HCT116 (cell line): ENCODE measurements around the gene ARL13B. TPM values are rescaled to one million over a fixed set of nuclear protein-coding genes. Genes with fewer than 3 reads are reported as not detected.

Experiments
- ATAC-seq: fragments of 200-7000 bp; cut with Tn5 transposase; 2 replicates; pipeline ENCODE4 v1.9.1; 2020; ENCODE audit warnings: mild to moderate bottlenecking, moderate library complexity
- BruUV-seq: library from RNA; stranded (reverse); fragments of 400-500 nt; replicated peaks from 2 replicates; lab custom pipeline; 2021; lab: Mats Ljungman, UMichigan
- CTCF ChIA-PET: fragments of 300-600 bp; sonication (Branson Sonifier 250); formaldehyde crosslinking; loops from one replicate; lab custom pipeline; 2021; ENCODE audit warnings: antibody characterized with exemption; lab: Charles Lee
- POLR2A ChIA-PET: fragments of 300-600, 350-600 bp; sonication (Branson Sonifier 250); formaldehyde crosslinking; loops from one replicate; lab custom pipeline; 2021; ENCODE audit warnings: antibody characterized with exemption; lab: Charles Lee
- RAD21 ChIA-PET, 2 experiments: fragments of 300-600 bp; sonication (Branson Sonifier 250); formaldehyde crosslinking; loops; one replicate each; lab custom pipeline; 2023; ENCODE audit warnings: low total read pairs in 2 of 2; ENCODE audit not compliant: uncharacterized antibody in 2 of 2, unreplicated experiment in 2 of 2, low non-redundant PET in 1 of 2; lab: Charles Lee
- DNase-seq: peaks from one replicate; pipeline ENCODE4 v3.0.0-alpha.2; 2010; ENCODE audit warnings: low read depth, low spot score
- H2AFZ ChIP-seq: fragments of 200-600 bp; shearing (Covaris generic), sonication (generic); 2 replicates; pipeline ENCODE4 v1.6.1; 2017; ENCODE audit warnings: low read depth, mixed run types, mixed read lengths, antibody characterized with exemption, low read length; ENCODE audit not compliant: poor library complexity, severe bottlenecking
- H3K27ac ChIP-seq: 2 replicates; pipeline ENCODE4 v1.5.1; 2012; ENCODE audit warnings: low read depth, low read length
- H3K27me3 ChIP-seq: fragments of 200-600 bp; sonication (generic); 2 replicates; pipeline ENCODE4 v1.6.1; 2016; ENCODE audit warnings: mixed run types, low read length, mixed read lengths; ENCODE audit not compliant: insufficient read depth
- H3K36me3 ChIP-seq, 2 experiments: fragments of 200-500 bp in 1 of 2; fragments of 200-600 bp in 1 of 2; sonication (Bioruptor generic) in 1 of 2; sonication (generic) in 1 of 2; 2 replicates each; pipeline versions ENCODE4 v1.5.1 to v1.6.1; 2014 to 2016; ENCODE audit warnings: low read length in 2 of 2, inconsistent platforms in 1 of 2, mixed read lengths in 1 of 2, mixed run types in 1 of 2; ENCODE audit not compliant: insufficient read depth in 2 of 2, control insufficient read depth in 1 of 2
- H3K4me1 ChIP-seq, 2 experiments: fragments of 200-600 bp in 1 of 2; sonication (generic) in 1 of 2; 2 replicates each; pipeline versions ENCODE4 v1.5.1 to v1.6.1; 2012 to 2017; ENCODE audit warnings: low read length in 2 of 2, inconsistent platforms in 1 of 2, mild to moderate bottlenecking in 1 of 2, mixed read lengths in 1 of 2, mixed run types in 1 of 2, moderate library complexity in 1 of 2; ENCODE audit not compliant: insufficient read depth in 2 of 2, control insufficient read depth in 1 of 2
- H3K4me2 ChIP-seq: fragments of 200-600 bp; sonication (generic); 2 replicates; pipeline ENCODE4 v1.6.1; 2017; ENCODE audit warnings: mixed run types, low read length, mixed read lengths
- H3K4me3 ChIP-seq, 2 experiments: fragments of 200-600 bp in 1 of 2; sonication (generic) in 1 of 2; replicated peaks in 1 of 2; 2 replicates each; pipeline ENCODE4 v1.5.1; 2011 to 2016; ENCODE audit warnings: low read length in 2 of 2, control low read depth in 1 of 2, low read depth in 1 of 2, mild to moderate bottlenecking in 1 of 2, mixed read lengths in 1 of 2, mixed run types in 1 of 2
- H3K79me2 ChIP-seq: fragments of 200-600 bp; sonication (generic); 2 replicates; pipeline ENCODE4 v1.6.1; 2017; ENCODE audit warnings: mild to moderate bottlenecking, mixed run types, low read length, moderate library complexity, mixed read lengths; ENCODE audit not compliant: insufficient read depth
- H3K9ac ChIP-seq: fragments of 200-600 bp; sonication (generic); 2 replicates; pipeline ENCODE4 v1.6.1; 2016; ENCODE audit warnings: low read length, mixed read lengths
- H3K9me2 ChIP-seq: fragments of 200-600 bp; sonication (generic), shearing (Covaris generic); 2 replicates; pipeline ENCODE4 v1.6.1; 2017; ENCODE audit warnings: mixed run types, mild to moderate bottlenecking, moderate library complexity; ENCODE audit not compliant: insufficient read depth
- H3K9me3 ChIP-seq, 2 experiments: fragments of 200-500 bp in 1 of 2; fragments of 200-600 bp in 1 of 2; sonication (Bioruptor generic) in 1 of 2; sonication (generic) in 1 of 2; 2 replicates each; pipeline ENCODE4 v1.6.1; 2014 to 2017; ENCODE audit warnings: low read length in 2 of 2, mixed read lengths in 2 of 2, inconsistent platforms in 1 of 2, low read depth in 1 of 2, mild to moderate bottlenecking in 1 of 2, mixed run types in 1 of 2, moderate library complexity in 1 of 2; ENCODE audit not compliant: control insufficient read depth in 1 of 2, insufficient read depth in 1 of 2
- H4K20me1 ChIP-seq: fragments of 200-600 bp; sonication (generic), shearing (Covaris generic); 2 replicates; pipeline ENCODE4 v1.6.1; 2017; ENCODE audit warnings: mixed run types, mild to moderate bottlenecking, moderate library complexity; ENCODE audit not compliant: insufficient read depth
- CBX3 ChIP-seq: IDR thresholded peaks from 2 replicates; pipeline ENCODE4 v1.6.1; 2012; ENCODE audit warnings: low read depth
- EGR1 ChIP-seq: IDR thresholded peaks from 2 replicates; pipeline ENCODE4 v1.6.1; 2012; ENCODE audit warnings: low read depth
- ELF1 ChIP-seq: IDR thresholded peaks from 2 replicates; pipeline ENCODE4 v1.6.1; 2012; ENCODE audit warnings: low read depth, borderline replicate concordance
- EZH2 ChIP-seq: fragments of 200-600 bp; sonication (generic); IDR thresholded peaks from 2 replicates; pipeline ENCODE4 v1.6.1; 2017; ENCODE audit warnings: antibody characterized with exemption, mixed run types
- FOSL1 ChIP-seq: IDR thresholded peaks from 2 replicates; pipeline ENCODE4 v1.6.1; 2012; ENCODE audit warnings: low read depth
- POLR2A ChIP-seq: IDR thresholded peaks from 2 replicates; pipeline ENCODE4 v1.7.0; 2011; ENCODE audit warnings: borderline replicate concordance; ENCODE audit not compliant: insufficient read depth, insufficient read length; ENCODE audit errors: extremely low read depth
- POLR2AphosphoS5 ChIP-seq: IDR thresholded peaks from 2 replicates; pipeline ENCODE4 v1.6.1; 2011; ENCODE audit warnings: mild to moderate bottlenecking, low read depth, low read length, moderate library complexity
- RAD21 ChIP-seq: IDR thresholded peaks from 2 replicates; pipeline ENCODE4 v1.6.1; 2012; ENCODE audit warnings: low read depth, mild to moderate bottlenecking
- ZFX ChIP-seq: fragments of 450-650 bp; IDR thresholded peaks from 2 replicates; pipeline ENCODE4 v1.6.1; 2017
- intact Hi-C: fragments of 100-400 bp; cut with micrococcal nuclease; formaldehyde crosslinking; loops from 2 replicates; pipeline ENCODE4 v1.10.0; 2022
- total RNA-seq: library from RNA; stranded (reverse); gene quantifications from one replicate; pipeline ENCODE4 v1.2.1, GENCODE V29; 2021; ENCODE audit not compliant: unreplicated experiment
- TF ChIP-seq, protein P1 (sequence below), 3 experiments: fragments of 200-600 bp in 1 of 3; sonication (generic) in 1 of 3; IDR thresholded peaks in 2 of 3; conservative IDR thresholded peaks in 1 of 3; 2 replicates each; pipeline ENCODE4 v1.5.1; 2012 to 2017; ENCODE audit warnings: low read depth in 2 of 3, low read length in 2 of 3, antibody characterized with exemption in 1 of 3, borderline replicate concordance in 1 of 3, control low read depth in 1 of 3, mild to moderate bottlenecking in 1 of 3, mixed read lengths in 1 of 3, mixed run types in 1 of 3, moderate library complexity in 1 of 3; ENCODE audit not compliant: insufficient read depth in 1 of 3
- TF ChIP-seq, protein P2 (sequence below): IDR thresholded peaks from 2 replicates; pipeline ENCODE4 v1.6.1; 2012
- TF ChIP-seq, protein P3 (sequence below): IDR thresholded peaks from 2 replicates; pipeline ENCODE4 v1.6.1; 2011; ENCODE audit warnings: mild to moderate bottlenecking, low read length, moderate library complexity; ENCODE audit not compliant: insufficient replicate concordance; ENCODE audit errors: extremely low read depth

The ARL13B gene
- total RNA-seq, 1 experiment from 2014 or later, result 8.2 TPM

DNA sequence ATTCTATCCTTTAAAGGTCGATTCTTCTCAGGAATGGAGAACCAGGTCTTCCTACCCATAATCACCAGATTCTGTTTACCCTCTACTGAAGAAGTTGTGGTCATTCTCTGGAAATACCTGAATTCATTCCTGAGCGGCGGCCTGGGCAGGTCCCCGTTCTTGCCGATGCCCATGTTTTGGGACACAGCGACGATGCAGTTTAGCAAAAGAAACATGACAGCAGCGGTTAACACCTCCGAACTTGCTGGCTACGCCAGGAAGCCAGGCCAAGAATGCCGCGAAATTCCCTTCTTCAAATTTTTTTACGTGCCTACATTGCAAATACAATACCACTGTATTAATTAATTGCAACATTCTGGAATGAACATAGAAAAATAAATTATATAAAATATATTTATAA is 81.3 kb downstream of the ARL13B start:
- Histone ChIP-seq H3K4me3 (no peak overlapping the region), H3K27me3 (no peaks in the 10 kb centered on the region), H3K4me2 (no peak overlapping the region), H3K27ac (no peak overlapping the region), H3K9me3 (no peaks in the 10 kb centered on the region), H3K79me2 (peaks cover 14% of the 10 kb centered on the region; the same call in 1 of the 2 replicates), H3K4me1 (peaks cover 6 to 15% of the 10 kb centered on the region in 2 experiments; a peak in 3 of 4 replicates), H3K9ac (no peak overlapping the region), H2AFZ (no peak overlapping the region), H3K9me2 (no peaks in the 10 kb centered on the region), H4K20me1 (no peaks in the 10 kb centered on the region), H3K36me3 (no peaks in the 10 kb centered on the region; a peak in 1 of 4 replicates)
- BruUV-seq, result no TSS peak
- intact Hi-C loops, result loop anchor here (10.0 kb wide), 1 partner anchor 216 kb away; no protein-coding TSS in a partner anchor
- ChIA-PET CTCF (no interaction called here), POLR2A (no interaction called here), RAD21 (no interaction called here)
- no peak for ATAC-seq
- TF ChIP-seq, protein P1, sequence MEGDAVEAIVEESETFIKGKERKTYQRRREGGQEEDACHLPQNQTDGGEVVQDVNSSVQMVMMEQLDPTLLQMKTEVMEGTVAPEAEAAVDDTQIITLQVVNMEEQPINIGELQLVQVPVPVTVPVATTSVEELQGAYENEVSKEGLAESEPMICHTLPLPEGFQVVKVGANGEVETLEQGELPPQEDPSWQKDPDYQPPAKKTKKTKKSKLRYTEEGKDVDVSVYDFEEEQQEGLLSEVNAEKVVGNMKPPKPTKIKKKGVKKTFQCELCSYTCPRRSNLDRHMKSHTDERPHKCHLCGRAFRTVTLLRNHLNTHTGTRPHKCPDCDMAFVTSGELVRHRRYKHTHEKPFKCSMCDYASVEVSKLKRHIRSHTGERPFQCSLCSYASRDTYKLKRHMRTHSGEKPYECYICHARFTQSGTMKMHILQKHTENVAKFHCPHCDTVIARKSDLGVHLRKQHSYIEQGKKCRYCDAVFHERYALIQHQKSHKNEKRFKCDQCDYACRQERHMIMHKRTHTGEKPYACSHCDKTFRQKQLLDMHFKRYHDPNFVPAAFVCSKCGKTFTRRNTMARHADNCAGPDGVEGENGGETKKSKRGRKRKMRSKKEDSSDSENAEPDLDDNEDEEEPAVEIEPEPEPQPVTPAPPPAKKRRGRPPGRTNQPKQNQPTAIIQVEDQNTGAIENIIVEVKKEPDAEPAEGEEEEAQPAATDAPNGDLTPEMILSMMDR (IDR thresholded peaks at IDR 0.05 in 2 of 3, conservative IDR thresholded peaks at IDR 0.05 in 1 of 3; ENCODE audit: borderline replicate concordance in 1 of 3, insufficient read depth in 1 of 3, low read depth in 2 of 3, low read length in 2 of 3), result no peak
- no peak for TF ChIP-seq ZFX
- no peak for TF ChIP-seq CBX3
- TF ChIP-seq FOSL1, result no peak
- TF ChIP-seq EZH2, result no peak
- TF ChIP-seq POLR2A, result no peak
- TF ChIP-seq POLR2AphosphoS5, result no peak
- TF ChIP-seq, protein P2, sequence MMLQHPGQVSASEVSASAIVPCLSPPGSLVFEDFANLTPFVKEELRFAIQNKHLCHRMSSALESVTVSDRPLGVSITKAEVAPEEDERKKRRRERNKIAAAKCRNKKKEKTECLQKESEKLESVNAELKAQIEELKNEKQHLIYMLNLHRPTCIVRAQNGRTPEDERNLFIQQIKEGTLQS, result no peak
- no peak for TF ChIP-seq EGR1
- no peak for TF ChIP-seq ELF1
- TF ChIP-seq RAD21, result no peak
- TF ChIP-seq, protein P3, sequence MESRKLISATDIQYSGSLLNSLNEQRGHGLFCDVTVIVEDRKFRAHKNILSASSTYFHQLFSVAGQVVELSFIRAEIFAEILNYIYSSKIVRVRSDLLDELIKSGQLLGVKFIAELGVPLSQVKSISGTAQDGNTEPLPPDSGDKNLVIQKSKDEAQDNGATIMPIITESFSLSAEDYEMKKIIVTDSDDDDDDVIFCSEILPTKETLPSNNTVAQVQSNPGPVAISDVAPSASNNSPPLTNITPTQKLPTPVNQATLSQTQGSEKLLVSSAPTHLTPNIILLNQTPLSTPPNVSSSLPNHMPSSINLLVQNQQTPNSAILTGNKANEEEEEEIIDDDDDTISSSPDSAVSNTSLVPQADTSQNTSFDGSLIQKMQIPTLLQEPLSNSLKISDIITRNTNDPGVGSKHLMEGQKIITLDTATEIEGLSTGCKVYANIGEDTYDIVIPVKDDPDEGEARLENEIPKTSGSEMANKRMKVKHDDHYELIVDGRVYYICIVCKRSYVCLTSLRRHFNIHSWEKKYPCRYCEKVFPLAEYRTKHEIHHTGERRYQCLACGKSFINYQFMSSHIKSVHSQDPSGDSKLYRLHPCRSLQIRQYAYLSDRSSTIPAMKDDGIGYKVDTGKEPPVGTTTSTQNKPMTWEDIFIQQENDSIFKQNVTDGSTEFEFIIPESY, result no peak
- DNase-seq, result no peak
